Esophagus mucosa (tissue), 1 donor: ENCODE results near the gene DDHD1. TPM values are rescaled to one million over a fixed set of nuclear protein-coding genes. Genes with fewer than 3 reads are reported as not detected.
A peak's percentile ranks its signal among the peaks of the same experiment; 100 is the strongest.
"Not testable (repeated sequence)": the region's sequence is repeated elsewhere in the genome, so short reads cannot be mapped to it uniquely, and the experiment has no call there.

Experiments
- ATAC-seq: fragments of 200-7000 bp; cut with Tn5 transposase; one replicate; pipeline ENCODE4 v1.9.1; 2020
- total RNA-seq: library from RNA; stranded (reverse); gene quantifications from one replicate; pipeline ENCODE4 v1.2.4, GENCODE V29; 2023
- donor health status: DM: yes; HTN: yes; CAD: no.

The DDHD1 gene
- total RNA-seq, 1 donor from 2014 or later = 2.8 TPM

DNA sequence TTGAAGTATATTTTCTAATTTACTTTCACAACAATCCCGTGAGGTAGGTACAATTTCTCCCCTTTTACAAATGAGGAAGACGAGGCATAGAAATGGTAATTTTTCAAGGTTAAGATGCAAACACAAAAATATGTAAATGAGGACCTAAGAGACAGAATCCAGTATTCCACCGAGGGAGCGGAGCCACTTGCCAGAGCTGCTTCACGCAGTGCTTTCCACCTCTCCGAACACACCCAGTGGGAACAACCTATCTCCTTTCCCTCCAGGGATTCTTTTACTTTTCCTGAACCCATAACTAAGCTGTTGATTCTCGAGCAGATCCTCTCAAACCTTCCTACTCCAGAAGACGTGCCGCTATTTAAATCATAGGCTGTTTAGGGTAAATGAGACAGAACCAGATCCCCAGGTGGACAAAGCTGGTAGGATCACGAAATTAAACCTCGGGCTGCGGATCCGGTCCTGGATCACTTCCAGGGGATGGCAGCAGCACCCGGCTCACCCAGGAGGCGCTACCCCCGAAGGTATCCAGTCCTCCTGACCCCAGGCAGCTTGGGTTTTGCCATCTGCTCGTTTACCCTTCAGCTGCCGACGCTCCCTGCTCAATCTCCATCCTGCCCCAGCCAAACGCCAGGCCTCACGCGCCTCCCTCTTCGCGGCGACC is 1.5 kb downstream of the DDHD1 start:
- peak; percentile 14 for ATAC-seq

DNA sequence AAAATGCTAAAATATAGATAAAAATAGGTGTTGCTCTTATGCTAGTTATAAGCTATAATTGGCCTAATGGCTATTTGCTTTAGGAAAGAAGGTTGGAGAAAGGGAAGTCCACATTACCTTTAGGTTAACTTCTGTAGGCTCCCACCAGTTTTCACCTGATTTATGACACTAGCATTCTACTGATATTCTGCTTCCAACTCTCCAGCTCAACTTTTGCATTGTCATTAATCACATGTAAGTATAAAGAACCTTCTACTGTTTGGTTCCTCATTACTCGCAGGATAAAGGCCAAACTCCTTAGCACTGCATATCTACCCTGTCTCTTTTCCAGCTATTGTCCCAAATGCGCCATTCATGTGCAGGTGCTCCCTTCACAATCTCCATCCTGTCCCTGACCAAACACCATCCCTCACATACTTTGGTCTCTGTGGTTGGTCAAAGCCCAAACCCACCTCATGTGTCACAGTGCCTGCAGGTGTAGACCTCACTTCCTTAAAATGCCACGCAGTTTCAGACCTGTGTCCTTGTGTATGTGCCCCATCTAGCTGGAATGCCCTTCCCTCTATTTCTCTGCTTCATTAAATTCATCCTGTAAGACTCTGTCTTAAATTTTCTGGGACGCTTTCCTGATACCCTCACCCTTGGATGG is 3.3 kb downstream of the DDHD1 start:
- no peak for ATAC-seq

DNA sequence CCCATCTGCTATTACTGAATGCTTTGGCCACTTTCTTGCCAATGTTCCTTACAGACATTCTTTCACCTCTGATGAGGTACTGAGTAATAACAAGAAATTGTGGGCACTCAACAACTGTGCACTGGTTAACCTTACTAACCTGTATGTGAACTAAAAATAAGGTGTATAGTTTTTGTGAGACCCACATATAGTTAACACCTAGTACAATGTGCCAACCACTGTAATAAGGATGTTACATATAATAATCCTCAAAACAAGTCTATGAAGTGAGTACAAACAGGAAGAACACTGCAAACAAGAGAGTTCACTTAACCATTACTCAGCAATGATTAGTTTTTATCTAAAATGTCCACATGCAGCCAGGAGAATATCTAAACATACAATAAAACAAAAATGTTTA is 4.5 kb downstream of the DDHD1 start:
- no peak for ATAC-seq

DNA sequence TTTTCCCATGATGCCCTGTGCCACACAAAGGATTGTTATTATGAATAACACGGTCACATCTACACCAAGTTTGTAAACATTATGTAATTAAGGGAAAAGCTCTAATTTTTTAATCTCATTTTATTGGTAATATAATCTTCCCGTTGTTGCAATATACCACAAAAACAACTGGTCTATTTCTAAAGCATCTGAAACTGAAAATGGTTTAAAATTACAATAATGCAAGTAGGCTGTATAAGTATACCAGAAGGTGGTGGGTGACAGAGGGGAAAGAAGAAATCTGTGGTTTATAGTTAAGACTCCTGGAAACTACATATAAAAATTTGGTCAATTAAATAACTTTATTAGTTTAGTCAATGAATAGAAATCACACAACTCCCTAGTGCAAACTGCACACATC is 5.2 kb downstream of the DDHD1 start:
- no peak for ATAC-seq

GRCh38 chr14:53147208-53147607 is 5.9 kb downstream of the DDHD1 start:
- no peak for ATAC-seq

- ATAC-seq = no peak
These were observed 6.4 kb downstream of the DDHD1 start for GRCh38 chr14:53146739-53147138.

DNA sequence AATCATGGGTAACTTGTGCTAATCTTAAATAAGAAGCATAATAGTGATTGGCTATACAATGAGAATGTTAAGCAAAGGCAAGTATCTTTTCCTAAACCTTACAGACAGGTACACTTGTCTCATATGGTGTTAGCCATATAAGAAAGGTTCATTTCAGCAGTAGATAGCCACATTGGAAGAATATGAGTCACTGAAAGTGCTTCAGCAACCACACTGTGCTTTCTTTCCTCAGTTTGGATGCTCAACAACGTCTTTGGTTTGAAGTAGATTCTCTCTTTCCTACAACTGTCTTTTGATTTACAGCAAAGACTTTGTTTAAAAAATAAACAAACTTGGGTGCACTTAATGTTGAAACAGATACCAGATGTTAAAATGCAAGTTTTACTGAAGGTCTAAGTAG is 8.9 kb downstream of the DDHD1 start:
- ATAC-seq = no peak

DNA sequence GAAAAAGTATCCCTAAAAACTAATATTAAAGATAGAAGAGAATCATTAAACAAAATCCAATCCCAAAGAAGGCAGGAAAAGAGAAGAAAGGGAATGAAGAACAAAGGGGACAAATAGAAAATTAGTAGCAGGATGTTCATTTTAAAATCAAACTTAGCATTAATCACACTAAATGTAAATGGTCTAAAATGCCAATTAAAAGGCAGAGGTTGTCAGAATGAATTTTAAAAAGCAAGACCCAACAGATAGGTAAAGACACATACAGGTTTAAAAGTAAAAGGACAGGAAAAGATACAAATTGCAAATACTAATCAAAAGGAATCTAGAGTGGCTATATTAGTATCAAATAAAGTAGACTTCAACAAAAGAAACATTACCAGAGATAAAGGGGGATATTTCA is 12.5 kb downstream of the DDHD1 start:
- ATAC-seq = no peak

DNA sequence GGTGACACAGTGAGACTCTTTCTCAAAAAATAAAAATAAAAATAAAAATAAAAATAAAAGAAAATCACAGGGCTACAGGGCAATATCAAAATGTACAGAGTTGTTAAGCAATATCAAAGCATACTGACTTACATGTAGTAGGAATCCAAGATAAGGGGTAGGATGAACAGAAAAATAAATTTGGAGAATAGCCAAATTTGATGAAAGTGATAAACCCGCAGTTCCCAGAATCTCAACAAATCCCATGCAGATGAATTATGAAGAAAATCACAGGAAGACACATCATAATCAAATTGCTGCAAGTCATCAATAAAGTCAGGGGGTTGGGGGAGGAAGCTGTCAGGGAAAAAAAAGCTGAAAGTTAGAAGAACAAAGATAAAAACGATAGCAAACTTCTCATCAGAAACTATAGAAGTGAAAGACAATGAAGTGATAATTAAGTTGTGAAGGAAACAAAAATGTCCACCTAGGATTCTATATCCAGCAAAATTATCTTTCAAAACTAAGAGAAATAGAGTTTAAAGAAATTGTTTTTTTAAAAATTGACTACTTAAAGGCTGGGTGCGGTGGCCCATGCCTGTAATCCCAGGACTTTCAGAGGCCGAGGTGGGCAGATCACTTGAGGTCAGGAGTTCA is 15.4 kb downstream of the DDHD1 start:
- no peak for ATAC-seq

- ATAC-seq = not testable (repeated sequence)
These were observed 22.6 kb downstream of the DDHD1 start for GRCh38 chr14:53130491-53130890.

DNA sequence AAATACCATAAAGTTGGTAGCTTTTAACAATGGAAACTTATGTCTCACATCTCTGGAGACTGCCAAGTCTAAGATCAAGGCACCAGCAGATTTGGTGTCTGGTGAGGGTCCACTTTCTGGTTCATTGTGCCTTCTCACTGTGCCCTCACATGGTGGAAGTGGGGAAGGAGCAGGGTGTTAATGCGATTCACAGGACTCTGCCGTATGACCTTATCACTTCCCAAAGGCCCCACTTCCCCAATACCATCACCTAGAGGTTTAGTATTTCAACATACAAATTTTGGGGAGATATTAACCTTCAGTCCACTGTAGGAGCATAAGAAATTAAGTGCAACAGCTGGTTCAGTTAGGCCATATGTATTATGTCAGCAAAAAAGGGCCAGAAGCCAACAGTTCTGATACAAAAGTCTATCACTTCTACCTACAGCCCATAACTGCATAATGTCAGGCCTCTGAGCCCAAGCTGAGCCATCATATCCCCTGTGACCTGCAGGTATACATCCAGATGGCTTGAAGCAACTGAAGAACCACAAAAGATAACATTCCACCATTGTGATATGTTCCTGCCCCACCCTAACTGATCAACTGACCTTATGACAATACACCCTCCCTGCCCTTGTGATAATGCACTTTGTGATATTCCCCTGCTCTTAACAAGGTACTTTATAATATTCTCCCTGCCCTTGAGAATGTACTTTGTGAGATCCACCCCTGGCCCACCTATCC is 24.7 kb downstream of the DDHD1 start:
- no peak for ATAC-seq

DNA sequence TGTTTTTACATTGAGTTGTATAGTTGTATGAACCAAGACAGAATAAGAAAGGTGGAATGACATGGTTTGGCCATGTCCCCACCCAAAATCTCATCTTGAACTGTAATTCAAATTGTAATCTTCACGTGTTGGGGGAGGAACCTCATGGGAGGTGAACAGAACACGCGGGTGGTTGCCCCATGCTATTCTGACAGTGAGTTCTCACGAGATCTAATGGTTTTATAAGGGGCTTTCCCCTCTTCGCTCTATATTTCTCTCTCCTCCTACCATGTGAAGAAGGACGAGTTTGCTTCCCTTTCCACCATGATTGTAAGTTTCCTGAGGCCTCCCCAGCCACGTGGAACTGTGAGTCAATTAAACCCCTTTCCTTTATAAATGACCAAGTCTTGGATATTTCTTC is 25.3 kb downstream of the DDHD1 start:
- no peak for ATAC-seq

GRCh38 chr14:53127151-53127550 is 26.0 kb downstream of the DDHD1 start:
- ATAC-seq = no peak

- ATAC-seq = no peak
These were observed 26.4 kb downstream of the DDHD1 start for GRCh38 chr14:53126731-53127130.

- no peak for ATAC-seq
These were observed 28.3 kb downstream of the DDHD1 start for GRCh38 chr14:53124786-53125185.

GRCh38 chr14:53121419-53121818 is 31.7 kb downstream of the DDHD1 start:
- ATAC-seq = not testable (repeated sequence)

- not testable (repeated sequence) for ATAC-seq
These were observed 35.6 kb downstream of the DDHD1 start for GRCh38 chr14:53117479-53117878.

DNA sequence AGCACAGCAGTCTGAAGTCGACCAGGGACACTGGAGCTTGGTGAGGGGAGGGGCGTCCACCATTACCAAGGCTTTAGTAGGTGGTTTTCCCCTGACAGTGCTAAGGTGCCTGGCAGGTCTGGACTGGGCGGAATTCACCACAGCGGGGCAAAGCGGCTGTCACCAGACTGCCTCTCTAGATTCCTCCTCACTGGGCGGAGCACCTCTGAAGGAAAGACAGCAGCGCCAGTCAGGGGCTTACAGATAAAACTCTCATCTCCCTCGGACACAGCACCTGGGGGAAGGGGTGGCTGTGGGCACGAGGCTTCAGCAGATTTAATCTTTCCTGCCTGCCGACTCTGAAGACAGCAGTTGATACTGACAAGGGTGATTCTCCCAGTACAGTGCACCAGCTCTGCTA is 39.1 kb downstream of the DDHD1 start:
- ATAC-seq = no peak

DNA sequence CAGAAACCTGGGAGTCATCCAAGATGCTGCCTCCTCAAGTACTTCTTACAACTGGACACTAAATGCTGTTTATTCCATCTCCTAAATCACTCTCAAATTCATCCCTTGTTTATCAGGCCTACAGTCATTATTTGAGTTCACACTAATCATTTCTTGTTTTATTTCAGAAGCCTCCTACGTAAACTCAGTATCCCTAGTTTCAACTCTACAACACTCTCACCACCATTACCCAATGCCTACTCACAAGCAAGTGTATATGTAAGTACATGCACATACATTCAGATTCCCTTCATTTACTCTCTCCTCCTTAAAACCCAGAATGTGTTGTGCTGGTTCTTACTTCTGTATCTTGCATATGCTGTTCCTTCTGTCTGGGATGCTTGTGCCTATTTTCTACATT is 43.0 kb downstream of the DDHD1 start:
- no peak for ATAC-seq

DNA sequence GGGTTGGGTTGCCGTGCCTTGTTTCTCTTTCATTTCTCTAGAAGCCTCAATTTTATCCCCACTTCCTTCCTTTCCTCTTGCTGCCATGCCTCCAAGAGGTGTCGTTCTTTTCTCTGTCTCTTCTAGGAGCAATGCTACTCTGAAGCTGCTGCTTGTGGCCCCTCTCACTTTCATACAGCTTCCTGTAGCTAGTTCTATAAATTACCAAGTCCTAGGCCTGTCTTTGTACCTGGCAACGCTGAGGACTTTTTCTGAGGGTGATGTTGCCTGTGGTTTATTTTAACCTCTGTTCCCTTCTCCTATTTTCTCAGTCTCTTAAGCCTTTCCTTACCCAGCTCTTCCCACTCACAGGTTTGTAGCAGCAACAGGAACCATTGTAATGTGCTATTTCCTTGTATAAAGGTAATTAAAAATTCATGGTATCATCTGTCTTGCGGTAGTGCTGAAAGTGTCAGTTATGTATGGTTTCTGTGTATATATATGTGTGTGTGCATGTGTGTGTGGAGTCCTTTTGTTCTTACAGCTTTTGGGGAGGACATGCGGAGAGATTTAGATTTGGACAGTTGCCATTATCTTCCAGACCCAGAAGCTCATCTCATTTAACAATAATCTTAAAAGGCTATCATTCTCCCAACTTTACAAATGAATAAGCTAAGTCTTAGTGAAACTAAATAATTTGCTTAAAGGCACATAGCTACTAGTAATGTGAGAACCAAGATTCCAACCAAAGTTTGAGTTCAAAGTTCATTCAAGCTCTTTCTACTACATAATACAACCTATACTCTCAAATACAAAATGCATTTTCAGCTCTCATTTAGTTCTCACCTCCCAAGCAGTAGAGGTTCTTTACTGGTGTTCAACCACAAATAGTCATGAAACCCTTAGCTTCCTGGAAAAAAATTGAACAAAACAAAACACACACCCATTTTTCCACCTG is 43.8 kb downstream of the DDHD1 start:
- no peak for ATAC-seq

DNA sequence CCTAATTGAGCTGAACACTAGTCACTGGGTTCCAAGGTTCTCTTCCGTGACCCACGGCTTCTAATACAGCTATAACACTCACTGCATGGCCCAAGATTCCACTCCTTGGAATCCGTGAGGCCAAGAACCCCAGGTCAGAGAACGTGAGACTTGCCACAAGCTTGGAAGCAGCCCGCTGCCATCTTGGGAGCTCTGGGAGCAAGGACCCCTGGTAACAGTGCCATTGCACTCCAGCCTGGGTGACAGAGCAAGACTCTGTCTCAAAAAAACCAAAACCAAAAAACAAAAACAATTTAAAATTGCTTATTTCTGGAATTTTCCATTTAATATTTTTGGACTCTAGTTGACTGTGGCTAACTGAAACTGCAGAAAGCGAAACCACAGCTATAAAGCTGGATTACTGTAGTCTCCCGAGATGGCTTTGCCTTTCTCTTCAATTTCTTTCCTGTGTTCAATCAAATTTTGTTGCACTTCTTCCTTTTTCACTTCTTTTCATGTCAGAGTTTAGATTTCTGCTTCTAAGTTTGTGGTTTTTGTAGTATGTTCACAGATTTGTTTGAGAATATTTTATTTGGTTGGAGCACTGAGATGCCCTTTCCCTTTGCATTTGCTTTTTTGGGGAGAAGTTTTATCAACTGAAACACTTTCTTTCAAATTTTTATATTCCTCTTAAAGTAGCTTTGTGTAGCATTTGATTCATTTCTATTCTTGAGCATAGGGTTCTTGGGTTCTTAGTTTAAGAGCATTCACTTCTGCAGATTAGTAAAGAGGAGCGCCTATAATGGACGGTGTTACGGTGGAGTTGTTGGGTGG is 44.6 kb downstream of the DDHD1 start:
- ATAC-seq = no peak
